ENCODE data around the gene ZNF804A.

ZNF804A gene

DNA sequence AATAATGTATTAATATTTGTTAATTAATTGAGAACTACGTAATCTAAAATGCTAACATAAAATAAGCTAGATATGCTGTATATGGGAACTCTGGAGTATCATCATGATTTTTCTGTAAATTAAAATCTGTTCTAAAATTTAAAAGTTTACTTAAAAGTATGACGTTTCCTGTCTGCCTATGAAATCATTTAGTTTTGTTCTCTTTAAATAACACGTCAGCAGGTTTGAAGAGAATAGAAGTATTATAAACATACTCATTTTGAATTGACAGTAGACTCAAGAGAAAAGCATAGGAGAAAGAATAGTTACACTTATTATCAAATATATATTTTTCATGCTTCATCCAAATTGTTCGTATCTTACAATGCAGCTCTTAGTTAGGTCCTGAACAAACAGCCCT lies 19.1 kb upstream of the ZNF804A start:
- TF ChIP-seq, protein P1, sequence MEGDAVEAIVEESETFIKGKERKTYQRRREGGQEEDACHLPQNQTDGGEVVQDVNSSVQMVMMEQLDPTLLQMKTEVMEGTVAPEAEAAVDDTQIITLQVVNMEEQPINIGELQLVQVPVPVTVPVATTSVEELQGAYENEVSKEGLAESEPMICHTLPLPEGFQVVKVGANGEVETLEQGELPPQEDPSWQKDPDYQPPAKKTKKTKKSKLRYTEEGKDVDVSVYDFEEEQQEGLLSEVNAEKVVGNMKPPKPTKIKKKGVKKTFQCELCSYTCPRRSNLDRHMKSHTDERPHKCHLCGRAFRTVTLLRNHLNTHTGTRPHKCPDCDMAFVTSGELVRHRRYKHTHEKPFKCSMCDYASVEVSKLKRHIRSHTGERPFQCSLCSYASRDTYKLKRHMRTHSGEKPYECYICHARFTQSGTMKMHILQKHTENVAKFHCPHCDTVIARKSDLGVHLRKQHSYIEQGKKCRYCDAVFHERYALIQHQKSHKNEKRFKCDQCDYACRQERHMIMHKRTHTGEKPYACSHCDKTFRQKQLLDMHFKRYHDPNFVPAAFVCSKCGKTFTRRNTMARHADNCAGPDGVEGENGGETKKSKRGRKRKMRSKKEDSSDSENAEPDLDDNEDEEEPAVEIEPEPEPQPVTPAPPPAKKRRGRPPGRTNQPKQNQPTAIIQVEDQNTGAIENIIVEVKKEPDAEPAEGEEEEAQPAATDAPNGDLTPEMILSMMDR (IDR thresholded peaks at IDR 0.05; ENCODE audit: low read depth, low read length, missing control alignments) = no peak
- no peak overlapping the region for H3K4me3 ChIP-seq (ENCODE audit: low read depth, low read length)
- DNase-seq (ENCODE audit: low read depth) = no peak

DNA sequence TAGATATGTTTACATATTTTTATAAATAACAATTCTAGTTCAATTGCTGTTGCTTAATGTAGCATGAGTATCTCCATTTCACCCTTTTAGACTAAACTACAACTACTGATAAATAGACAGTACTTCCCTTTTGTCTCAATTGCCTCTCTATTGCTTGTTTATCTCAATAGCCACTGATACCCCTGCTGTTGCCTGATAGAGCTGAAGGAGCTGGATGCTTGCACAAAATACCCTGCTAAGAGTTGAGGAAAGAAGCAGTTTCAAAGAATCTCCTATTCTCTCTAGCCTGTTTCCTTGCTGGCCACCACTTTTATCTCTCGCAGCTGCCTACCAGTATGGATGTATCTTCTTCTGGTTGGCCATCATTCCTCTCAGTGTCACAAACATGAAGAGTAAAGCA lies 16.9 kb upstream of the ZNF804A start:
- H3K4me3 ChIP-seq (ENCODE audit: low read depth, low read length) = no peak overlapping the region
- TF ChIP-seq, protein P1 (IDR thresholded peaks at IDR 0.05; ENCODE audit: low read depth, low read length, missing control alignments) = no peak
- no peak for DNase-seq (ENCODE audit: low read depth)

DNA sequence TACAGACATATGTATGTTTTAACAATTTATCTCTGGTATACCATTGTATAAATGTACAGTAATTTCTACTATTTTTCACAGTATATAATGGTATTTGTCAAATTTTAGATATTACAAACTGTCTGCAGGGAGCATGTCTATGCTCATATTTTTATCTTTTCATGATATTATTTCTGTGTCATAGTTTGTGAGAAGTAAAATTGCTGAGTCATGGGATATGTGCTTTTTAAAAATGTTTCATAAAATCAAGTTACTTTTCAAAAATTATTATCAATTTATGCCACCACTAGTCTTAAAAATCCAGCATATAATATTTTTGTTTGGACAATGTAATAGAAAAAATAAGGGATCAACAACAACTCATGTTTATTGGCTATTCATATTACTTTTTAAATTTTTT lies 9.1 kb upstream of the ZNF804A start:
- TF ChIP-seq, protein P1 (IDR thresholded peaks at IDR 0.05; ENCODE audit: low read depth, low read length, missing control alignments) = no peak
- no peak for DNase-seq (ENCODE audit: low read depth)
- no peak overlapping the region for H3K4me3 ChIP-seq (ENCODE audit: low read depth, low read length)

DNA sequence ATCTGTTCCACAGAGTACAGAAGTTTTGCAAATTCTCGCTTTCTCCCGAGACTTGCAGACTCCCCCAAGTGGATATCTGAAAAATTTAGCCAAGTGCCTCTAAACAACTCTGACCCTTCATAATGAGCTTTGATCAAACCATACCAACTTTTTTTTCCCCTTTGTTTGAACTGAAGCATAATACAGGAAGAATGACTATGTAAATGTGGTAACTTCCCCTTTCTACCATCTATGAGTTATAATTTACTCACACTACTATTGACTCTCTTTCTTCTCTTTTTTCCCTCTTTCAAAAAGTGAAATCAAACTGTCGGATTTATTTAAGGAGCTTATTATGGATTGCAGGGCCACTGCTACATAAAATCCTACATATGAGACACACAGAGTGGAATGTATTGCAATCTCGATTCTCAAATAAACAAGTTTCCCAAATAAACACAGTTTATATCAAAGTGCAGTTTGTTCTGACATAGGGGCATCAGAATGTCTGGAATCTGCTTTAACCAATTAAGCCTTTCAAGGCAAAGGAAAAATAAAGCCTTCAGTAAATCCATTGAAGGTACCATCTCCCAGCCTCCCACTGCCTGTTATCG lies 1.4 kb upstream of the ZNF804A start:
- DNase-seq (ENCODE audit: low read depth) = no peak
- H3K4me3 ChIP-seq (ENCODE audit: low read depth, low read length) = no peak overlapping the region

DNA sequence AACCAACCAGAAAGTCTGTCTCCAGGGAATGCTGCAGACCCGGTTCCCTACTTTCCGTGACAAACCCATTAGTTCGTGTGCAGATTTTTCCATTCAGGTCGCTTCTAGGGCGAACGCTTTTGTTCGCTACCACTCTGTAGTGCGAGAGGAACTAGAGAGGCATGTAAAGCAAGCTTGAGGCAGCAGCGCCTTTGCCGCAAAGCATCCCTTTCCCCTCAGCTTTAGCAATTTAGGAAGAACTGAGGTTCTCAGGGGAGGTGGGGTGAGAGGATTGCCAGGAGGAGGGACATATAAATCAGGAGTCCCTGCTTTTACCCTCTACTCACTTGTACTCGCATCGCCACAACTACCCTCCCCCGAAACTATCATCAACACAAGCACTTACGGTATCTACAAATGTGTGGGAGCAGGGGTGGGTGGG lies 748 bp upstream of the ZNF804A start:
- TF ChIP-seq, protein P1 (IDR thresholded peaks at IDR 0.05; ENCODE audit: low read depth, low read length, missing control alignments) = no peak
- DNase-seq (ENCODE audit: low read depth) = no peak
- H3K4me3 ChIP-seq (ENCODE audit: low read depth, low read length) = no peak overlapping the region

More for the DNA sequence above, 1.4 kb upstream of the ZNF804A start:
- TF ChIP-seq, protein P1 (IDR thresholded peaks at IDR 0.05; ENCODE audit: low read depth, low read length, missing control alignments) = no peak

DNA sequence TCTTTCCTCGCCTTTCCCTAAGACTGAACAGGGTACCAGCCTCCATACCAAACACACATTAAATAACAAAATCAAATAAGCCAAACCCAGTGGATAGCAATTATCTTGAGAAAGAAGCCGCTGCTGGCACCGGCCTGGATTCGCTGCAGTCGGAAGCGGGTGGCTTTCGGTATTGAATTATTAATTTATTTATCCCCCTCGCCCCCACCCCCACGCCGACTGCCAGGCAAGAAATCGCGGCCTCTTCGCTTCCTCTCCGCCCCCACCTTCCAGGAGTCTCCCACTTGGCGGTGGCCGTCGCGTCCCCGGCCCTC lies 370 bp upstream of the ZNF804A start:
- TF ChIP-seq, protein P1 (IDR thresholded peaks at IDR 0.05; ENCODE audit: low read depth, low read length, missing control alignments) = no peak
- no peak overlapping the region for H3K4me3 ChIP-seq (ENCODE audit: low read depth, low read length)
- DNase-seq (ENCODE audit: low read depth) = no peak

All from GM12864 (cell line).